ENCODE measurements around the gene SYCP2.
A peak's percentile ranks its signal among the peaks of the same experiment; 100 is the strongest.
"Not testable (repeated sequence)": the region's sequence is repeated elsewhere in the genome, so short reads cannot be mapped to it uniquely, and the experiment has no call there.

The SYCP2 gene

DNA sequence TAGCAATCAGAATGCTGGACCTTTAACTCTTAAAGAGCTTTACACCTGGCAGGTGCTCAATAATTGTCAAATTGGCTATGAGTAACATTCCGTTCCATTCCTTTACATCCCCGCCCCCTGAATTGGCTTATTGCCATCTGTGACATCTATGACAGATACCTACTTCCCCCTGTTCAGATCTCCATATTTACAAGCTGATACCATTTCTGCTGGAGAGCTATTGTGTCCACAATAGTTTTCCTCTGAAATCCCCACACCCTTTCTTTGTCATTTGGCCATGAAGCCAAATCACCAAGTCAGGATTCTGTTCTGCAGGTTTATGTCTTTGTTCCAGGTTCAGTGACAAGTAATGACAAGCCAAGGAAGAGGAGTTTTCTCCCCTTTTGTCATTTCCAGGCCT lies 28.0 kb upstream of the SYCP2 start:
- H3K27me3 ChIP-seq: no peaks in the 10 kb centered on the region
- no peaks in the 10 kb centered on the region for H3K9me3 ChIP-seq
- H3K4me1 ChIP-seq: no peaks in the 10 kb centered on the region
- no peaks in the 10 kb centered on the region for H4K20me1 ChIP-seq
- no peak overlapping the region for H3K4me2 ChIP-seq
- H3K27ac ChIP-seq: no peak overlapping the region
- no peak for TF ChIP-seq Cebpa-rat (IDR thresholded peaks at IDR 0.05)
- H3K9ac ChIP-seq: no peak overlapping the region
- no peaks in the 10 kb centered on the region for H3K36me3 ChIP-seq
- no peak overlapping the region for H3K4me3 ChIP-seq

DNA sequence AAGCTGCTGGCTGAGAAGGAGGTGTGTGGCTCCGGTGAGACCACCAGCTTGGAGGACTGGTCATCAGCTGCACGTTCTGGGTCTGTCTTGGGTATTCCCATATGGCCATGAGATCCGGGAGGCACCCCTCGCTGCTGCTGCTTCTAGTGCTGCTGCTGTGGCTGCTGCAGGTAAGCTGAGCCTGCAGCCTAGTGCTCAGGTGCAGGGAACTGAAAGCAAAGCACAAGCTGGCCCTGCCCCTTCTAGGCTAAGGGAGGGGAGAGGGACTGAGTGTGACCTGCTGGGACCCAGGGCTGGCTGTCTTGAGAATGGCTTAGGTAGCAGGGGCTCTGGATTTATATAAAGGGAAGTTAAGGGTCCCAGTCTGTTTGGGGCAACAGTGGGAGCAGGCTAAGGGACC lies 25.2 kb upstream of the SYCP2 start:
- Histone ChIP-seq H3K9me3 (no peaks in the 10 kb centered on the region), H3K27ac (no peak overlapping the region), H3K4me2 (no peak overlapping the region), H3K4me1 (no peaks in the 10 kb centered on the region), H3K27me3 (no peaks in the 10 kb centered on the region), H3K36me3 (no peaks in the 10 kb centered on the region), H4K20me1 (no peaks in the 10 kb centered on the region), H3K4me3 (no peak overlapping the region), H3K9ac (no peak overlapping the region)
- no peak for TF ChIP-seq Cebpa-rat (IDR thresholded peaks at IDR 0.05)

DNA sequence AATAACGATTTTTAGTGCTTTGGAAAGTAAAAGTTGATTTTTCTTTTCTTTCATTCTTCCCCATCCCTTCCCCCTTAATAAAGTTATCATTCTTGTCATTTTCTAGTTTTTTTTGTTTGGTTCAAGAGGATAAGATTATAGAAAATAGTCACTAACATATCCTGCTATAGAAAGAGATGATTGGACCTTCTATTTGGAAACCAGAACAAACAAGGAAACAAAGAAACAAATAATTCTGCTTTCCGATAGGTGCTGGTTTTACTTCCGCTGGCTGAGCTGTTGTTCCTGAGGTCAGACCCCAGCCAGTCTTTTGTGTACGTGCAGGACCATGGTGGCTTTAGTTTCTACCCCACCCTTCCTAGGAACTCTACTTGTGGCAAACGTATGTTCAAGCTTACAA lies 24.7 kb upstream of the SYCP2 start, which contains the start of gene CDH26:
Gene CDH26 (plus strand): TSS at position 301 of the 400 bp plus-strand sequence. CDS start 304 bp downstream, outside the sequence.
- Histone ChIP-seq H3K9ac (no peak within 1 kb of the TSS), H3K4me1 (no peaks in the 10 kb centered on the region), H3K9me3 (no peaks in the 10 kb centered on the region), H4K20me1 (no peaks in the 10 kb centered on the region), H3K27me3 (no peaks in the 10 kb centered on the region), H3K4me3 (no peak within 1 kb of the TSS), H3K27ac (no peak within 1 kb of the TSS), H3K36me3 (no peaks in the 10 kb centered on the region), H3K4me2 (no peak within 1 kb of the TSS)
- TF ChIP-seq Cebpa-rat (IDR thresholded peaks at IDR 0.05): no peak

DNA sequence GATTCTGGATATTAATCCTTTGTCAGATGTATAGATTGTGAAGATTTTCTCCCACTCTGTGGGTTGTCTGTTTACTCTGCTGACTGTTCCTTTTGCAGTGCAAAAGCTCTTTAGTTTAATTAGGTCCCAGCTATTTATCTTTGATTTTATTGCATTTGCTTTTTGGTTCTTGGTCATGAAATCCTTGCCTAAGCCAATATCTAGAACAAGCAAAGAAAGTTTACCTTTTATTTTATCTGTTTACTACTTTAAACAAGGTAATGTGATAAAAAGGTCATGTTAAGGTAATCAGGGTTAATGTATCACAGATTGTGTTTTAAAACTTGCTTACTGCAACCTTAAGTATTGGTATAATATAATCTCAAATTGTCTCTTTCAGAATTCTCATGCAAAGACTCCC lies 24.1 kb upstream of the SYCP2 start:
- H3K27ac ChIP-seq, H3K36me3 ChIP-seq, H3K4me3 ChIP-seq, H3K9me3 ChIP-seq, H3K4me2 ChIP-seq, H3K4me1 ChIP-seq, H3K9ac ChIP-seq, H3K27me3 ChIP-seq, H4K20me1 ChIP-seq: not testable (repeated sequence)

DNA sequence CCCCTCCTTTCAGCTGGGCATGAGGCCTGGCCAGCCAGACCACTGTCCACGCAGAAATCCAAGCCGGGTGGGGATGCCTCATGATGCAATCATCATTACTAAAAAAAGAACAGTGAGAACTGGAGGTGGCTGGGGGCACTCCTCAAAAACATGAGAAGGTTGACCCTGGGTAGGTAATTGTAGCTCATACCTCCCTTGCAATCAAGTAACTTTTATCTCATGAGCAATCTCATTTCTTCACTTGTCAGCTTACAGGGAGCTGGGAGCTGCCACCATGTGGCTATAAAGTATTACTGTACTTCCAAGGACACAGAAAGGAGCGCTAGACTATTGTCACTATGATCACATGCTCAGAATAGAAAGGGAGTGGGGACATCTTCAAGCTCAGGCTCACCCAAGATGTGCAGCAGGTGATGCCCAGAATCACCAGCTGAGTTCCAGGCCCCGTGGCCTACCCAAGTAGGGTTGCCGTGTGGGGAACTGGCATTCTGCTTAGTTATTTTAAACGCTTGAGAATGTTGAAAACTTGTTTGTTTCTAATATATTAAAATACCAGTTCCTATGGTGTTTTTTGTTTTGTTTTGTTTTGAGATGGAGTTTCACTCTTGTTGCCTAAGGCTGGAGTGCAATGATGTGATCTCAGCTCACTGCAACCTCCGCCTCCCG lies 21.8 kb upstream of the SYCP2 start:
- no peaks in the 10 kb centered on the region for H4K20me1 ChIP-seq
- H3K4me1 ChIP-seq: no peaks in the 10 kb centered on the region
- H3K4me3 ChIP-seq: no peak overlapping the region
- no peak overlapping the region for H3K9ac ChIP-seq
- no peak overlapping the region for H3K4me2 ChIP-seq
- H3K27me3 ChIP-seq: no peaks in the 10 kb centered on the region
- H3K36me3 ChIP-seq: no peaks in the 10 kb centered on the region
- H3K27ac ChIP-seq: no peak overlapping the region
- no peak for TF ChIP-seq Cebpa-rat (IDR thresholded peaks at IDR 0.05)
- no peaks in the 10 kb centered on the region for H3K9me3 ChIP-seq

DNA sequence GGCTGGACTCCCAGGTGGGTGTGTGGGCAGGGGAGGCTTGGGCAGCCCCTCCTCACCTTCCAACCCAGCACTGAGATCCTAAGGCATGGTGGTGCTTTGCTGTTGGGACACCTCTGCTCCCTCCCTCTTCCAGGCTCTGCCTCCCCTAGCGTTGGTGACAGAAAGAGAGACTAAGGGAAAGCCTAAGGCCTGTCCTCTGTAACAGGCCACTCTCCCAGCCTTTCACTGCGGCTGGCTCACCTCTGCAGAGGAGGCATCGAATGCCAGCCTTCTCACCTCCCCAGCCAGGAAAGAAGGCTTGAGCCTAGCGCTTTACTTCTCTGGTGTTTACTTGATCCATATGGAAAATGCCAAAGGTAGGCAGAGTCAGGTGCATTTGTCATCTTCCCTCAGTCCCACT lies 21.3 kb upstream of the SYCP2 start:
- no peaks in the 10 kb centered on the region for H3K27me3 ChIP-seq
- H3K9ac ChIP-seq: no peak overlapping the region
- H3K9me3 ChIP-seq: no peaks in the 10 kb centered on the region
- no peaks in the 10 kb centered on the region for H3K36me3 ChIP-seq
- H3K4me2 ChIP-seq: no peak overlapping the region
- no peaks in the 10 kb centered on the region for H4K20me1 ChIP-seq
- no peak overlapping the region for H3K27ac ChIP-seq
- H3K4me1 ChIP-seq: no peaks in the 10 kb centered on the region
- TF ChIP-seq Cebpa-rat (IDR thresholded peaks at IDR 0.05): no peak
- H3K4me3 ChIP-seq: no peak overlapping the region

DNA sequence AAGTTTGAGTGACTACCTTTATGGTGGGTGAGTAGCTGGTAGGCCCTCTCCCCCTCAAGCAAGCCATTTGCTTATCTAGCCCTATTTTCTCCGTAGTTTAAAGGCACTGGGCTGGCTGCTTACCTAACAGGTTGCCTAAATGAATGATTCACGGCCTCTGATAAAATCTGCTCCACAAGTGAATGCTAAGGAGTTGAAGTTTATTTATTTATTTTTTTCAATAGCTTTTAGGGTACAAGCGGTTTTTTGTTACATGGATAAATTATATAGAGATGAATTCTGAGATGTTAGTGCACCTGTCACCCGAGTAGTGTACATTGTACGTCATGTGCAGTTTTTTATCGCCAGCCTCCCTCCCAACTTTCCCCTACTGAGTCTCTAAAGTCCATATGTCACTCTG lies 16.5 kb upstream of the SYCP2 start:
- H3K9ac ChIP-seq: no peak overlapping the region
- no peaks in the 10 kb centered on the region for H3K27me3 ChIP-seq
- H3K9me3 ChIP-seq: no peaks in the 10 kb centered on the region
- no peak overlapping the region for H3K4me2 ChIP-seq
- peaks cover 9% of the 10 kb centered on the region for H3K36me3 ChIP-seq
- H3K4me3 ChIP-seq: no peak overlapping the region
- H3K4me1 ChIP-seq: peaks cover 7% of the 10 kb centered on the region
- no peaks in the 10 kb centered on the region for H4K20me1 ChIP-seq
- TF ChIP-seq Cebpa-rat (IDR thresholded peaks at IDR 0.05): no peak
- no peak overlapping the region for H3K27ac ChIP-seq

DNA sequence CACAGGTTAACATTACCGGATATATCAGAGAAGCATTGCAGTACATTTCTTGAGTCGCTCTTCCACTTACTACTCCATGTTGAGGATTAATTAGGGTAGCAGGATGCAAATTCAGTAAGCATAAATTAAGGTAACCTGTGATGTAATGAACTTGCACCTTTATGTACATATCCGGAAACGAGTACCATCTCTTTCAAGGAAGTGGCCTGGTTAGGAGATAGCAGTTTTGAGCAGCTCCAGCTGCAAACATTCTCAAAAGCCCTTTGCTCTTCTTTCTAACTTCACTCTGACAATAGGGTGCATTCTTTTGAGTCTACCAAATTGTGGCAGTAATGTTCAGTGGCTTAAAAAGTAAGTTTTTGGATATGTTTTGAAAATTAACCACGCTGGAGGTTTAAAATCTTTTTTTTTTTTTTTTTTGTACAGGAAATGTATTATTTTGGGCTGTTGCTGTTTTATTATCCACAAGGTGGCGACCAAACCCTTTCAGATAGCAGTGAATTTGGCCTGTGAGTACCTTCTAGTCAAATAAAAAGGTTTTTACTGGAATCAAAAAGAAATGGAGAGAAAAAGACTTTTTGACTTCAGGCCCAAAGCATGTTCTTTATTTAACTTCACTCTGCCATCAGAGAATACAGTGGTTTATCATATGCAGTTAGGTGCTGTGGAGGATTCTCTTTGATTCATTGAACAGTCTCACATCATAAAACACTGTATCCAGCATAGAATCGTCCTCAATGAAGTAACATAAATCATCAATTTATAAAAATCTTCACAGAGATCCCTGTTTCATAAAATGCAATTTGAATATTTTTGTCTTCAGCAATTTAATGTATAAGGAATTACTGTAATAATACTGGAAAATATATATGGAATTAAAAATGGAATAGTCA lies 15.6 kb upstream of the SYCP2 start:
- Histone ChIP-seq H3K9ac (no peak overlapping the region), H3K4me1 (peaks cover 7% of the 10 kb centered on the region), H3K36me3 (peaks cover 18% of the 10 kb centered on the region), H3K4me3 (no peak overlapping the region), H3K4me2 (peak overlapping the region; percentile 41), H4K20me1 (no peaks in the 10 kb centered on the region), H3K27me3 (no peaks in the 10 kb centered on the region), H3K9me3 (no peaks in the 10 kb centered on the region), H3K27ac (no peak overlapping the region)
- no peak for TF ChIP-seq Cebpa-rat (IDR thresholded peaks at IDR 0.05)

DNA sequence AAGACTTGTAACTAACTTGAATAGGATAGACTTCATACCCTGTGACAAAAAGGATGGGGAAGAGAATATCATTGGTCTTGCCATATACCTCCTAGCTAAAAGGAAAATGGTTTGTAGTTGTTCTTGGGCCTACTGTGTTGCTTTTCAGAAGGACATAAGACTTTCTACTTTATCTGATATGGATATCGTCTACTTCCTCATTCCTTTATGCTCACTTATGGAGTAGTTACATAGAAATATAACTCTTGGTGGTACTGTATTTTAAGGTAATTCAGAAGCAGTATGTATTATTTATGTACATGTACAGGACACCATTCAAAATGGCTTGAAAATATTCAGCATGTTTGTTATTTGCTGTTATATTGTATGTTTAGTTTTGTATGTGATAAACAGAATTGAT lies 14.8 kb upstream of the SYCP2 start:
- TF ChIP-seq Cebpa-rat (IDR thresholded peaks at IDR 0.05): no peak
- H3K4me3 ChIP-seq: no peak overlapping the region
- H4K20me1 ChIP-seq: no peaks in the 10 kb centered on the region
- no peak overlapping the region for H3K4me2 ChIP-seq
- no peak overlapping the region for H3K9ac ChIP-seq
- H3K27me3 ChIP-seq: no peaks in the 10 kb centered on the region
- no peak overlapping the region for H3K27ac ChIP-seq
- peaks cover 7% of the 10 kb centered on the region for H3K4me1 ChIP-seq
- peaks cover 22% of the 10 kb centered on the region for H3K36me3 ChIP-seq
- H3K9me3 ChIP-seq: no peaks in the 10 kb centered on the region

DNA sequence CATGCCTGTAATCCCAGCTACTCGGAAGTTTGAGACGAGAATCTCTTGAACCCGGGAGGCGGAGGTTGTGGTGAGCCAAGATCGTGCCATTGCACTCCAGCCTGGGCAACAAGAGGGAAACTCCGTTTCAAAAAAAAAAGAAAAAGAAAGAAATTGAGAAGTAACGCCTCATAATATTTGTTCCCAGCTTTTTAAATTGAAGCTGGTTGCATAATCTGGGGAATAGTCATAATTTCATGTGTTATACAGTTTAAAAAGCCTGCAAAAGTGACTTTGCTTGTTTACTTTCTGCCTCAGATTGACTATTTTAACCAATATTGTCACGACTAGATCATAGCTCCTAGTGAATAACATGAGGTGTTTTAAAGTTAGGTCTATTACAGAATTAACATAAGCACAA lies 13.9 kb upstream of the SYCP2 start:
- Histone ChIP-seq H3K27me3 (no peaks in the 10 kb centered on the region), H3K4me1 (peaks cover 7% of the 10 kb centered on the region), H3K4me3 (no peak overlapping the region), H3K9ac (no peak overlapping the region), H4K20me1 (no peaks in the 10 kb centered on the region), H3K4me2 (no peak overlapping the region), H3K36me3 (peaks cover 29% of the 10 kb centered on the region), H3K27ac (no peak overlapping the region), H3K9me3 (no peaks in the 10 kb centered on the region)
- TF ChIP-seq Cebpa-rat (IDR thresholded peaks at IDR 0.05): no peak

Measured in BLaER1 (cell line).